Stimulated activated CD8-positive, alpha-beta memory T cell treated with anti-CD3 and anti-CD28 coated beads, Interleukin-4, amount 100 ng/mL, for 4 hours (primary cell): ENCODE results near the gene AGL.
"Not testable (repeated sequence)": the region's sequence is repeated elsewhere in the genome, so short reads cannot be mapped to it uniquely, and the experiment has no call there.

Experiments used
- DNase-seq, 2 donors: peaks; one replicate each; pipeline ENCODE4 v3.0.0-alpha.2; 2020; ENCODE audit warnings: low read depth in 2 of 2, low spot score in 1 of 2

The AGL gene

GRCh38 chr1:99850459-99851291 is 514 bp downstream of the AGL start:
- no peak for DNase-seq

- DNase-seq, result no peak
Observed at GRCh38 chr1:99851850-99852454, 1.8 kb downstream of the AGL start.

GRCh38 chr1:99852648-99853047 is 2.5 kb downstream of the AGL start:
- DNase-seq, result no peak

- DNase-seq, result no peak
Observed at GRCh38 chr1:99855914-99856450, 5.8 kb downstream of the AGL start.

- DNase-seq, result not testable (repeated sequence)
Observed at GRCh38 chr1:99857041-99857440, 6.9 kb downstream of the AGL start.

GRCh38 chr1:99858286-99858685 is 8.1 kb downstream of the AGL start:
- no peak for DNase-seq

GRCh38 chr1:99858881-99859280 is 8.7 kb downstream of the AGL start:
- DNase-seq, result no peak

- DNase-seq, result no peak
Observed at GRCh38 chr1:99860703-99861102, 10.5 kb downstream of the AGL start.

GRCh38 chr1:99867682-99868081 is 17.5 kb downstream of the AGL start:
- DNase-seq, result no peak

- DNase-seq, result no peak
Observed at GRCh38 chr1:99869304-99869703, 19.1 kb downstream of the AGL start.

GRCh38 chr1:99869723-99870122 is 19.6 kb downstream of the AGL start:
- DNase-seq, result no peak

GRCh38 chr1:99872063-99872462 is 21.9 kb downstream of the AGL start:
- DNase-seq, result no peak

- no peak for DNase-seq
Observed at GRCh38 chr1:99877568-99877967, 27.4 kb downstream of the AGL start.

- DNase-seq, result no peak
Observed at GRCh38 chr1:99886179-99886578, 36.0 kb downstream of the AGL start.

- DNase-seq, result no peak
Observed at GRCh38 chr1:99886841-99887240, 36.7 kb downstream of the AGL start.

- no peak for DNase-seq
Observed at GRCh38 chr1:99887890-99888289, 37.7 kb downstream of the AGL start.

- no peak for DNase-seq
Observed at GRCh38 chr1:99891997-99892396, 41.8 kb downstream of the AGL start.

- not testable (repeated sequence) for DNase-seq
Observed at GRCh38 chr1:99903278-99903677, 53.1 kb downstream of the AGL start.

- DNase-seq, result no peak
Observed at GRCh38 chr1:99906535-99906934, 56.4 kb downstream of the AGL start.

GRCh38 chr1:99917214-99917613 is 67.1 kb downstream of the AGL start:
- no peak for DNase-seq

- no peak for DNase-seq
Observed at GRCh38 chr1:99919220-99919619, 69.1 kb downstream of the AGL start.

- no peak for DNase-seq
Observed at GRCh38 chr1:99934801-99935200, 84.6 kb downstream of the AGL start.

- no peak for DNase-seq
Observed at GRCh38 chr1:99935534-99935933, 85.4 kb downstream of the AGL start.
